GM21529 (cell line): ENCODE measurements around the gene GPR62.

Source experiments
- ATAC-seq: cut with Tn5 transposase; IDR thresholded peaks from one replicate; pipeline ENCODE4 v1.9.1; 2021; ENCODE audit not compliant: unreplicated experiment

The GPR62 gene

GRCh38 chr3:51937611-51938450 is 17.4 kb upstream of the GPR62 start:
- ATAC-seq, result no peak

- no peak for ATAC-seq
These were observed 16.3 kb upstream of the GPR62 start for GRCh38 chr3:51938780-51939425.

GRCh38 chr3:51940648-51941462 is 14.3 kb upstream of the GPR62 start:
- ATAC-seq, result no peak

- no peak for ATAC-seq
These were observed 13.8 kb upstream of the GPR62 start for GRCh38 chr3:51941463-51941797.

- ATAC-seq, result peak; percentile 90
These were observed 13.2 kb upstream of the GPR62 start, which contains the start of the genes PARP3 and RRP9 for GRCh38 chr3:51941798-51942602. Gene PARP3 (plus strand): TSS chr3:51942363. CDS start chr3:51943356, 993 bp downstream. Gene RRP9 (minus strand): TSS chr3:51941904. CDS start chr3:51941867, 37 bp downstream.

- peak; percentile 28 for ATAC-seq
These were observed 12.4 kb upstream of the GPR62 start for GRCh38 chr3:51942603-51943450.

- ATAC-seq, result no peak
These were observed 11.5 kb upstream of the GPR62 start for GRCh38 chr3:51943451-51944391.

GRCh38 chr3:51944451-51945021 is 10.6 kb upstream of the GPR62 start:
- no peak for ATAC-seq

- ATAC-seq, result no peak
These were observed 9.9 kb upstream of the GPR62 start for GRCh38 chr3:51945031-51945840.

- no peak for ATAC-seq
These were observed 9.1 kb upstream of the GPR62 start for GRCh38 chr3:51945926-51946705.

- ATAC-seq, result no peak
These were observed 8.4 kb upstream of the GPR62 start for GRCh38 chr3:51946796-51947195.

GRCh38 chr3:51947215-51947900 is 7.8 kb upstream of the GPR62 start:
- ATAC-seq, result no peak

GRCh38 chr3:51948016-51948580 is 7.1 kb upstream of the GPR62 start:
- no peak for ATAC-seq

GRCh38 chr3:51949121-51949520 is 6.1 kb upstream of the GPR62 start:
- no peak for ATAC-seq

- ATAC-seq, result no peak
These were observed 4.3 kb upstream of the GPR62 start for GRCh38 chr3:51950899-51951298.

- no peak for ATAC-seq
These were observed 1.7 kb upstream of the GPR62 start for GRCh38 chr3:51953445-51953844.
